ENCODE data around the gene NKAIN1. TPM values are rescaled to one million over a fixed set of nuclear protein-coding genes. Genes with fewer than 3 reads are reported as not detected.

Gene NKAIN1
- total and polyA plus RNA-seq, 10 donors, result 0.08 TPM; not detected in 9

- DNase-seq, result no peak
- H3K27ac ChIP-seq, result no peak overlapping the region
- no peak overlapping the region for H3K4me3 ChIP-seq
- H3K27me3 ChIP-seq (replicated peaks in 1 of 7), result peaks cover 0 to 10% (median 0%) of the 10 kb centered on the region in 7 donors
- 62 to 70% (median 63%) methylated on average over 11 of the region's 11 CpGs for WGBS, 5 donors
- peaks cover 0 to 14% (median 0%) of the 10 kb centered on the region in 8 donors for H3K9me3 ChIP-seq
- TF ChIP-seq POLR2AphosphoS5 (IDR thresholded peaks at IDR 0.05), result no peak
- no peak for TF ChIP-seq CTCF (IDR thresholded peaks at IDR 0.05 in 8 of 11, conservative IDR thresholded peaks at IDR 0.05 in 3 of 11)
- TF ChIP-seq POLR2A (IDR thresholded peaks at IDR 0.05), result no peak
- H3K36me3 ChIP-seq, result no peaks in the 10 kb centered on the region
- intact Hi-C loops (cut with DNase I; ENCODE audit: low total_unique reads), result no loop called here
- H3K4me1 ChIP-seq, result peaks cover 0 to 10% (median 2%) of the 10 kb centered on the region in 6 donors
These were observed 24.6 kb downstream of the NKAIN1 start for GRCh38 chr1:31215065-31215570.

GRCh38 chr1:31214316-31215064 is 25.2 kb downstream of the NKAIN1 start:
- Histone ChIP-seq H3K27ac (no peak overlapping the region), H3K9me3 (peaks cover 0 to 14% (median 0%) of the 10 kb centered on the region in 8 donors), H3K36me3 (no peaks in the 10 kb centered on the region), H3K4me1 (peaks cover 0 to 10% (median 2%) of the 10 kb centered on the region in 6 donors), H3K27me3 (replicated peaks in 1 of 7) (peaks cover 0 to 10% (median 0%) of the 10 kb centered on the region in 7 donors), H3K4me3 (no peak overlapping the region)
- DNase-seq, result no peak
- WGBS, 5 donors, result 51 to 64% (median 56%) methylated on average over 12 of the region's 12 CpGs
- TF ChIP-seq POLR2AphosphoS5 (IDR thresholded peaks at IDR 0.05) (no peak), CTCF (IDR thresholded peaks at IDR 0.05 in 8 of 11, conservative IDR thresholded peaks at IDR 0.05 in 3 of 11) (no peak), POLR2A (IDR thresholded peaks at IDR 0.05) (no peak)
- intact Hi-C loops (cut with DNase I; ENCODE audit: low total_unique reads), result no loop called here

DNA sequence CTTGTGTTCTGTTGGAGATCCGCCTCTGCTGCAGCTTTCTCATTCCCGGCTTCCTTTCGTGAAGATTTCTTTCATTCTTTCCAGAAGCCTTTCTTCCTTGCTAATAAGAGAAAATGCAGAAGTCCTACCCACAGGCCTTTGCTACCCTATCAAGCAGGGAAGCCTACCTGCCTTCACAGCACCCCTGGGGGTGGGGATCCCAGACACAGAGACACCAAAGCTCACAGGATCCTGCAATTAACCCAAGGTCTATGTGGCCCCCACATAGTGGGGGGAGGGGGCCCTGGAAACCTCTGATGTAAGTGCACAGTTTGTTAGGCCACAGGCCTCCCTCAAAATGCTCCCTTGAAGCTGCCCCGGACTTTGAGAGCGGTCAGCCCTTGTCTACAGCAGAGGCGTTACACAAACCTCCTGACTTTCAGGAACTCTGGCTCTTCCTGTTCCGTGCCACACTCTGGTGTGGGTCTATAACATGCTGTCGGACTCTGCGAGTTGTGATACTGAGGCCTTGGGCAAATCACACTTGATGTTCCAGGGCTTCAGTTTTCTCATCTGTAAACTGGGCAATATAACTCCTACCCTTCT is 31.2 kb downstream of the NKAIN1 start:
- no peaks in the 10 kb centered on the region for H3K4me1 ChIP-seq
- no peak overlapping the region for H3K4me3 ChIP-seq
- no peak overlapping the region for H3K27ac ChIP-seq
- intact Hi-C loops (cut with DNase I; ENCODE audit: low total_unique reads), result no loop called here
- WGBS, 5 donors, result 59 to 81% (median 75%) methylated on average over 9 of the region's 9 CpGs
- H3K9me3 ChIP-seq, result peaks cover 0 to 14% (median 0%) of the 10 kb centered on the region in 8 donors
- H3K36me3 ChIP-seq, result no peaks in the 10 kb centered on the region
- peaks cover 0 to 11% (median 0%) of the 10 kb centered on the region in 7 donors for H3K27me3 ChIP-seq (replicated peaks in 1 of 7)
- no peak for DNase-seq
- TF ChIP-seq POLR2AphosphoS5 (IDR thresholded peaks at IDR 0.05), result no peak
- TF ChIP-seq POLR2A (IDR thresholded peaks at IDR 0.05), result no peak
- no peak for TF ChIP-seq CTCF (IDR thresholded peaks at IDR 0.05 in 8 of 11, conservative IDR thresholded peaks at IDR 0.05 in 3 of 11)

DNA sequence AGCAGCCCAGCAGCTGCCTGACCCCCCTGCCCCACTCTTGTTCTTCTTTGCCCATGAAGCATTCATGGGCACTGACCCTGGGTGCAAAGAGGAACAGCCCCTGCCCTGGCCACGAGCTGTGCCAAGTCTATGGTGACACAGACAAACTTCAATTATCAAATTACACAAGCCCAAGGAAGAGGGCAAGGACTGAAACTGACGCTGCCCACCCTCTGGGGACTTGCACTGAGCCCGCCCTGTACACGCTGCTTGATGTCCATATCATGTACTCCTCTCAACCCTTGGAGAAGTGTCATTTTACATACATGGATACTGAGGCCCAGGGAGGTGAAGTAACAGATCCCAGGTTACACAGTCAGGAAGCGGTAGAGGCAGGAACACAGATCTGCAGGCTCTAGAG is 32.1 kb downstream of the NKAIN1 start:
- TF ChIP-seq POLR2A (IDR thresholded peaks at IDR 0.05) (no peak), POLR2AphosphoS5 (IDR thresholded peaks at IDR 0.05) (no peak), CTCF (IDR thresholded peaks at IDR 0.05 in 8 of 11, conservative IDR thresholded peaks at IDR 0.05 in 3 of 11) (no peak)
- Histone ChIP-seq H3K27me3 (replicated peaks in 1 of 7) (peaks cover 0 to 11% (median 0%) of the 10 kb centered on the region in 7 donors), H3K36me3 (no peaks in the 10 kb centered on the region), H3K27ac (no peak overlapping the region), H3K4me3 (no peak overlapping the region), H3K9me3 (peaks cover 0 to 14% (median 0%) of the 10 kb centered on the region in 8 donors), H3K4me1 (no peaks in the 10 kb centered on the region)
- no peak for DNase-seq
- intact Hi-C loops (cut with DNase I; ENCODE audit: low total_unique reads), result no loop called here
- whole genome bisulfite sequencing, 5 donors, result 60 to 81% (median 71%) methylated on average over 3 to 5 of the region's 5 CpGs
